ENCODE measurements around the gene MCEMP1.
"Not testable (repeated sequence)": the region's sequence is repeated elsewhere in the genome, so short reads cannot be mapped to it uniquely, and the experiment has no call there.

The MCEMP1 gene

DNA sequence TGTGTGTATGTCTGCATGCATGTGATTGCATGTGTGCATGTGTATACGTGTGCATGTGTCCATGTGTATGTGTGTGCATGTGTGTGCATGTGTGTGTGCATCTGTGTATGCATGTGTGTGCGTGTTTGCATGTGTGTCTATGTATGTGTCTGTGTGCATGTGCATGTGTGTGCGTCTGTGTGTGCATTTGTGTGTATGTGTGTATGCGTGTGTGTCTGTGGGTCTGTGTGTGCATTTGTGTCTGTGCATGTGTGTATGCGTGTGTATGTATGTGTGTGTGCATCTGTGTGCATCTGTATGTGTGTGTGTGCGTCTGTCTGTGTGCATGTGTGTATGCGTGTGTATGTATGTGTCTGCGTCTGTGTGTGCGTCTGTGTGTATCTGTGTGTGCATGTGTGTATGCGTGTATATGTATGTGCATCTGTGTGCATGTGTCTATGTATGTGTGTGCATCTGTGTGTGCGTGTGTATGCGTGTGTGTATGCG lies 37.0 kb upstream of the MCEMP1 start:
- no peak overlapping the region for H3K4me3 ChIP-seq (ENCODE audit: low read depth, low read length)
- TF ChIP-seq, protein P1, sequence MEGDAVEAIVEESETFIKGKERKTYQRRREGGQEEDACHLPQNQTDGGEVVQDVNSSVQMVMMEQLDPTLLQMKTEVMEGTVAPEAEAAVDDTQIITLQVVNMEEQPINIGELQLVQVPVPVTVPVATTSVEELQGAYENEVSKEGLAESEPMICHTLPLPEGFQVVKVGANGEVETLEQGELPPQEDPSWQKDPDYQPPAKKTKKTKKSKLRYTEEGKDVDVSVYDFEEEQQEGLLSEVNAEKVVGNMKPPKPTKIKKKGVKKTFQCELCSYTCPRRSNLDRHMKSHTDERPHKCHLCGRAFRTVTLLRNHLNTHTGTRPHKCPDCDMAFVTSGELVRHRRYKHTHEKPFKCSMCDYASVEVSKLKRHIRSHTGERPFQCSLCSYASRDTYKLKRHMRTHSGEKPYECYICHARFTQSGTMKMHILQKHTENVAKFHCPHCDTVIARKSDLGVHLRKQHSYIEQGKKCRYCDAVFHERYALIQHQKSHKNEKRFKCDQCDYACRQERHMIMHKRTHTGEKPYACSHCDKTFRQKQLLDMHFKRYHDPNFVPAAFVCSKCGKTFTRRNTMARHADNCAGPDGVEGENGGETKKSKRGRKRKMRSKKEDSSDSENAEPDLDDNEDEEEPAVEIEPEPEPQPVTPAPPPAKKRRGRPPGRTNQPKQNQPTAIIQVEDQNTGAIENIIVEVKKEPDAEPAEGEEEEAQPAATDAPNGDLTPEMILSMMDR (IDR thresholded peaks at IDR 0.05; ENCODE audit: low read depth, low read length), result no peak

DNA sequence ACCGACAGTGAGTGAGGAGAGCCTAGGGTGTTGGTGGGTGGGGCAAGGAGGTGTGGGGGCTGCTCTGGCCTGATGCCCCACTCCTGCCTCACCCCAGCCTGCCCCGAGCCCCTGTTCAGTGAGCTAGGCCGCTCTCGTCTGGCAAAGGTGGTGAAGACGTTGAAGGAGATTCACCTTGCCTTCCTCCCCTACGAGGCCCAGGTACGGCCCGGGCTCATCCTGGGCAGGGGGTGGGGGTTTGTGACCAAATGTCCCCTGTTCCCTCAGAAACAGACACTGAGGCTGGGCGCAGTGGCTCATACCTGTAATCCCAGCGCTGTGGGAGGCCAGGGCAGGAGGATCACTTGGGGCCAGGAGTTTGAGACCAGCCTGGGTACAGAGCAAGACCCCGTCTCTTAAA lies 36.1 kb upstream of the MCEMP1 start:
- no peak overlapping the region for H3K4me3 ChIP-seq (ENCODE audit: low read depth, low read length)
- TF ChIP-seq, protein P1 (IDR thresholded peaks at IDR 0.05; ENCODE audit: low read depth, low read length), result no peak

DNA sequence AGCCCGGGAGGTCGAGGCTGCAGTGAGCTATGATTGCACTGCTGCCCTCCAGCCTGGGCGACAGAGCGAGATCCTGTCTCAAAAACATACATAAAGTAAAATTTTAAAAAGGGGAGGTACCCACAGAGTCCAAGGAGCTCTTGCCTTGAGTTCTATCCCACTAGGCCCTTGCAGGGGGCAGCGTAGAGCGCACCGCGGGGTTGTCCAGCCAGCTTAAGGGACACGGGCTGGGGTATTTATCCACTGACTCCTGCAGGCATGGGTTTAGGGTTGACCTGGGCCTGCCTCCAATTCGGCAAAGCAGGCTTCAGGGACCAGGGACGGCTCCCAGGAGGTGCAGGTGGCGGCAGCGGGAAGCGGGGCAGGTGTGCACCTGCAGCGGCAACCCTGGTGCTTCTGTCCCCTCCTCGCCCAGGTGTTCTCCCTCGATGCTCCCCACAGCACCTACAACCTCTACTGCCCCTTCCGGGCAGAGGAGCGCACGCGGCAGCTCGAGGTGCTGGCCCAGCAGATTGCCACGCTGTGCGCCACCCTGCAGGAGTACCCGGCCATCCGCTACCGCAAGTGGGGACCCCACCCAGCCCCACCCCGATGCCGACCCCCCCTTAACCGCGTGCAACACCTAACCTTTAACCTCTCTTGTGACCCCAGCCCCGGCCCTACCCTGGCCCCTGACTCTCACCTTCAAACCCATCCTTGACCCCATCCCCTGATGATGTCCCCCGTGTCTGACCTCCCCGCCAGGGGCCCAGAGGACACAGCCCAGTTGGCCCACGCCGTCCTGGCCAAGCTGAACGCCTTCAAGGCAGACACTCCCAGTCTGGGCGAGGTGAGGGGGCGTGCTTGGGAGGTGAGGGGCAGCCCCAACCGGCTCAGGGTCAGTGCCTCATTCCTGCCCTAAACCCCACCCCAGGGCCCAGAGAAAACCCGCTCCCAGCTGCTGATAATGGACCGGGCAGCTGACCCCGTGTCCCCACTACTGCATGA lies 35.3 kb upstream of the MCEMP1 start:
- H3K4me3 ChIP-seq (ENCODE audit: low read depth, low read length), result no peak overlapping the region
- TF ChIP-seq, protein P1 (IDR thresholded peaks at IDR 0.05; ENCODE audit: low read depth, low read length), result no peak

DNA sequence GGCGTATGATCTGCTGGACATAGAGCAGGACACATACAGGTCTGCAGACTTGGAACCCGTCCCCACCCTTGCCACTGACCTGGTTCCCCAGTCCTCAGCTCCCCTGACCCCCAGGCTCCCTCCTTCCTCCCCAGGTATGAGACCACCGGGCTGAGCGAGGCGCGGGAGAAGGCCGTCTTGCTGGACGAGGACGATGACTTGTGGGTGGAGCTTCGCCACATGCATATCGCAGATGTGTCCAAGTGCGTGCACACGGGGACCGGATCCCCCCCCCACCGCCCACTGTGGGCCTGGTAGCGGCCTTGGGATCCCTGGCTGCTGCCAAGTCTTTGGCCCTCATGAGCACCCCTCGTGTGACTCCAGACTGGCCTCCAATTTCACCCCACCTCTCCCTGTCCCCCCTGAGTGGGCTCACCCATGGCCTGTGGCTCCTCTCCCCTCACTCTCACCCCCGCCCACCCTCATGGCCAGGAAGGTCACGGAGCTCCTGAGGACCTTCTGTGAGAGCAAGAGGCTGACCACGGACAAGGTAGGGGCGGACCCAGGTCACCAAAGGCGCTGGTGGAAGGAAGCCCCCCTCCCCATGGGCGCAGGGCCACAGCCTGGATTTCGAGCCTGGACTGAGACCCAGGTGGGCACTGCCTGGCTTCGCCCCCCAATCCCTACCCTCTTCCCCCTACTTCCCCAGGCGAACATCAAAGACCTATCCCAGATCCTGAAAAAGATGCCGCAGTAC lies 34.4 kb upstream of the MCEMP1 start:
- H3K4me3 ChIP-seq (ENCODE audit: low read depth, low read length), result no peak overlapping the region
- TF ChIP-seq, protein P1 (IDR thresholded peaks at IDR 0.05; ENCODE audit: low read depth, low read length), result no peak

DNA sequence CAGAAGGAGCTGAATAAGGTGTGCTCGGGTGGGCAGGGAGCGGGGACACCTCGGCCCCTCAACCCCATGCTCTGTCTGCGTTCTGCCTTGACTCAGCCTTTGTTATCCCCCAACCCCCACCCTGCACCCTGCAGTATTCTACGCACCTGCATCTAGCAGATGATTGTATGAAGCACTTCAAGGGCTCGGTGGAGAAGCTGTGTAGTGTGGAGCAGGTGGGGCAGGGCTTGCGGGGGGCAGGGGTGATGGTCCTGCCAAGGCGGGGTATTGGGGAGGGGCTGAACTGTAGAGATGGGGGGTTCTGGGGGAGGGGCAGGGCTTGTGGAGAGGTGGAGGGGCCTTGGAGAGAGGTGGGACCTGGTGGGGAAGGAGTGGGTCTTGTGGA lies 33.9 kb upstream of the MCEMP1 start:
- no peak overlapping the region for H3K4me3 ChIP-seq (ENCODE audit: low read depth, low read length)
- TF ChIP-seq, protein P1 (IDR thresholded peaks at IDR 0.05; ENCODE audit: low read depth, low read length), result no peak

DNA sequence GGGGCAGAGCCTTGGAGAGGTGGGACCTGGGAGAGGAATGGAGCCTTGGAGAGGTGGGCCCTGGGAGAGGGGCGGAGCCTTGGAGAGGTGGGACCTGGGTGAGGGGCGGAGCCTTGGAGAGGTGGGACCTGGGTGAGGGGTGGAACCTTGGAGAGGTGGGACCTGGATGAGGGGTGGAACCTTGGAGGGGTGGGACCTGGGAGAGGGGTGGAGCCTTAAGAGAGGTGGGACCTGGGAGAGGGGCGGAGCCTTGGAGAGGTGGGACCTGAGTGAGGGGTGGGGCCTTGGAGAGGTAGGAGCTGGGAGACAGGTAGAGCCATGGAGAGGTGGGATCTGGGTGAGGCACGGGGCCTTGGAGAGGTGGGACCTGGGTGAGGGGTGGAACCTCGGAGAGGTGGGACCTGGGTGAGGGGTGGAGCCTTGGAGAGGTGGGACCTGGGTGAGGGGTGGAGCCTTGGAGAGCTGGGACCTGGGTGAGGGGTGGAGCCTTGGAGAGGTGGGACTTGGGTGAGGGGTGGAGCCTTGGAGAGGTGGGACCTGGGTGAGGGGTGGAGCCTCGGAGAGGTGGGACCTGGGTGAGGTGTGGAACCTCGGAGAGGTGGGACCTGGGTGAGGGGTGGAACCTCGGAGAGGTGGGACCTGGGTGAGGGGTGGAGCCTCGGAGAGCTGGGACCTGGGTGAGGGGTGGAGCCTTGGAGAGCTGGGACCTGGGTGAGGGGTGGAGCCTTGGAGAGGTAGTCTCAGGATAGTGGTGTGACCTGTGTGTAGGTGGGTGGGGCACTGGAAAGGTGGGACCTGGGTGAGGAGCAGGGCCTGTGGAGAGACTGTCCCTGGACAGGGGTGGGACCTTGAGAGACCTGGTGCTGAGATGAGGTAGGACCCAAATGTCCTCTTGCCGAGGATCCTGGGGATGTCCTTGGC lies 33.0 kb upstream of the MCEMP1 start:
- not testable (repeated sequence) for H3K4me3 ChIP-seq (ENCODE audit: low read depth, low read length)

DNA sequence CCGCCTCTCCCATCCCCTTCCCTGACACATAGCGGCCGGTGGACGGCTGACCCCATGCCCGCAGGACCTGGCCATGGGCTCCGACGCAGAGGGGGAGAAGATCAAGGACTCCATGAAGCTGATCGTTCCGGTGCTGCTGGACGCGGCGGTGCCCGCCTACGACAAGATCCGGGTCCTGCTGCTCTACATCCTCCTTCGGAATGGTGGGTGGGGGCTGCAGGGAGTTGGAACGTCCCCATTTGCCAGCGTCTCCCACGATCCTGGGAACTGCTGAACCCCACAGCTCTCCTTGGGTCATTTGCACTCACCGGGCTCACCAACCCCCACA lies 32.4 kb upstream of the MCEMP1 start:
- TF ChIP-seq, protein P1 (IDR thresholded peaks at IDR 0.05; ENCODE audit: low read depth, low read length), result no peak
- H3K4me3 ChIP-seq (ENCODE audit: low read depth, low read length), result no peak overlapping the region
